ENCODE measurements around the gene INAVA.

Gene INAVA

DNA sequence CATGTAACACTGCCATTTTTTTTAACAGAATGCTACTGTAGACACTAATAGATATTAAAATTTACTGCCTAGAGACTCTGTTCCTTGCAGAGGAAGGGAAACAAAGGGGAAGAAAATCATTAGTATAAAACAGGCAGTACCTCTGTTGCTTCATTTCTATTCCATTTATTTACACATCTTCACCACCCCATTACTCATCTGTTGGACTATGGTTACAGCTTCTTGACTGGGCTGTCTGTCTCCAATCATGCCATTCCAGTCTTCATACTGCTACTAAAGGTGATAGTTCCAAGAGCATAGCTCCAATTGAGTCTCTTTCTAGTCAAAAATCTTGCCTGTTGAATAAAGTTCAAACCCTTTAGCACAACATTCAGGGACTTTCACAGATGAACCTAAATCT, 44.1 kb upstream of the INAVA start:
- Histone ChIP-seq H3K9ac (no peak overlapping the region), H3K36me3 (ENCODE audit: insufficient read depth) (peaks cover 8% of the 10 kb centered on the region; the same call in 1 of the 2 replicates), H3K4me1 (ENCODE audit: low read depth, poor library complexity, severe bottlenecking) (no peaks in the 10 kb centered on the region), H3K27me3 (ENCODE audit: insufficient read depth, low read depth) (no peaks in the 10 kb centered on the region), H3K4me2 (no peak overlapping the region), H3K79me2 (ENCODE audit: insufficient read depth, low read depth) (no peaks in the 10 kb centered on the region), H3K27ac (no peak overlapping the region), H2AFZ (ENCODE audit: low read depth) (no peak overlapping the region), H3K4me3 (IDR thresholded peaks at IDR 0.05; ENCODE audit: insufficient read depth, low read depth, low read length) (no peak overlapping the region), H4K20me1 (ENCODE audit: insufficient read depth) (no peaks in the 10 kb centered on the region)
- TF ChIP-seq, protein P1, sequence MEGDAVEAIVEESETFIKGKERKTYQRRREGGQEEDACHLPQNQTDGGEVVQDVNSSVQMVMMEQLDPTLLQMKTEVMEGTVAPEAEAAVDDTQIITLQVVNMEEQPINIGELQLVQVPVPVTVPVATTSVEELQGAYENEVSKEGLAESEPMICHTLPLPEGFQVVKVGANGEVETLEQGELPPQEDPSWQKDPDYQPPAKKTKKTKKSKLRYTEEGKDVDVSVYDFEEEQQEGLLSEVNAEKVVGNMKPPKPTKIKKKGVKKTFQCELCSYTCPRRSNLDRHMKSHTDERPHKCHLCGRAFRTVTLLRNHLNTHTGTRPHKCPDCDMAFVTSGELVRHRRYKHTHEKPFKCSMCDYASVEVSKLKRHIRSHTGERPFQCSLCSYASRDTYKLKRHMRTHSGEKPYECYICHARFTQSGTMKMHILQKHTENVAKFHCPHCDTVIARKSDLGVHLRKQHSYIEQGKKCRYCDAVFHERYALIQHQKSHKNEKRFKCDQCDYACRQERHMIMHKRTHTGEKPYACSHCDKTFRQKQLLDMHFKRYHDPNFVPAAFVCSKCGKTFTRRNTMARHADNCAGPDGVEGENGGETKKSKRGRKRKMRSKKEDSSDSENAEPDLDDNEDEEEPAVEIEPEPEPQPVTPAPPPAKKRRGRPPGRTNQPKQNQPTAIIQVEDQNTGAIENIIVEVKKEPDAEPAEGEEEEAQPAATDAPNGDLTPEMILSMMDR (conservative IDR thresholded peaks at IDR 0.05; ENCODE audit: low read depth, low read length), result no peak

DNA sequence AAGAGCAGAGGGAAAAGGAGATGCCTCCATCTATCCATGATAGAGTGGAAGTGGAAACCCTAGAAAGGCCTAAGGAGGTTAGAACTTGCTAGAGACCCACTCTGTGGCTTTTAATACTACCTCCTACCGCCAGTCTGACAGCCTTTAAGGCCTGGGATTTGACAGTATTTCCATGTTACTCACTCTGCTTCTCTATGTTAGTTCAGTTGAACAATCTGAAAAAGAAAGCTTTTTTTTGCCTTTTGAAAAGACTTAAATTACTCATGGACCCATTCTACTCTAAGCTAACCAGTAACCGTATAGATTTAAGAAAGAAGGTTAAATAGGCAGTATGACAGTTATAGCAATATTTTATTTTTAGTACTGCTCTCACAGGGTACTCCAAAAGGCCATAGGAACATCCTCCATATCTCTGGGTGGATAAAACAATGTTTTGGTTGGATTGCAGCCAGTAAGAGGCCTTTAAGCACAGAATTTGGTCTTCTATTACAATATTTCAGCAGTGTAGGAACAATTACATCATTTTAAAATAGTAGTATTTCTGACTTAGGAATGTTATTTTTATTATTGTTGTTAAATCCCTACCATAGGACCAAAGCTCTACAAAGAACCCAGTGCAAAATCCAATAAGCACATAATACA, 37.9 kb upstream of the INAVA start:
- H3K36me3 ChIP-seq (ENCODE audit: insufficient read depth), result no peaks in the 10 kb centered on the region; the same call in 1 of the 2 replicates
- H4K20me1 ChIP-seq (ENCODE audit: insufficient read depth), result no peaks in the 10 kb centered on the region
- no peaks in the 10 kb centered on the region for H3K79me2 ChIP-seq (ENCODE audit: insufficient read depth, low read depth)
- peaks cover 18% of the 10 kb centered on the region for H3K4me1 ChIP-seq (ENCODE audit: low read depth, poor library complexity, severe bottlenecking)
- no peak overlapping the region for H3K27ac ChIP-seq
- no peak overlapping the region for H3K4me3 ChIP-seq (IDR thresholded peaks at IDR 0.05; ENCODE audit: insufficient read depth, low read depth, low read length)
- H3K27me3 ChIP-seq (ENCODE audit: insufficient read depth, low read depth), result no peaks in the 10 kb centered on the region
- TF ChIP-seq, protein P1 (conservative IDR thresholded peaks at IDR 0.05; ENCODE audit: low read depth, low read length), result no peak
- no peak overlapping the region for H3K4me2 ChIP-seq
- H3K9ac ChIP-seq, result no peak overlapping the region
- H2AFZ ChIP-seq (ENCODE audit: low read depth), result no peak overlapping the region

DNA sequence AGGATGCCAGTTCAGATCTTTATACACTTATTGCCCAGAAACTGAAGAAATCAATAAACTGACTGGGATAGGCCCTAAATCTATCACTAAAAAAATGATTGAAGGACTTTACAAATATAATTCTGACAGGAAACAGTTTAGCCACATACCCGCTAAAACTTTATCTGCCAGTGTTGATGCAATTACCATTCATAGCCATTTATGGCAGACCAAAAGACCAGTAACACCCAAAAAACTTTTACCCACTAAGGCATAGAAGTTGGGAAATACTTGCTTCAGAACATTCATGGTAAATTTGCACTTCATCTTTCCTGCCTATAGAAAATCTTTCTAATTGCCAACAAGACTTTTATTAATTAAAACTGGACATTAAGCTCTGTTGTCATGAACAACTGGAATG, 36.9 kb upstream of the INAVA start:
- no peak overlapping the region for H3K9ac ChIP-seq
- H3K4me1 ChIP-seq (ENCODE audit: low read depth, poor library complexity, severe bottlenecking), result peaks cover 27% of the 10 kb centered on the region
- H3K27me3 ChIP-seq (ENCODE audit: insufficient read depth, low read depth), result no peaks in the 10 kb centered on the region
- no peaks in the 10 kb centered on the region for H4K20me1 ChIP-seq (ENCODE audit: insufficient read depth)
- no peak overlapping the region for H3K4me3 ChIP-seq (IDR thresholded peaks at IDR 0.05; ENCODE audit: insufficient read depth, low read depth, low read length)
- no peaks in the 10 kb centered on the region for H3K79me2 ChIP-seq (ENCODE audit: insufficient read depth, low read depth)
- H2AFZ ChIP-seq (ENCODE audit: low read depth), result no peak overlapping the region
- TF ChIP-seq, protein P1 (conservative IDR thresholded peaks at IDR 0.05; ENCODE audit: low read depth, low read length), result no peak
- no peaks in the 10 kb centered on the region; the same call in 1 of the 2 replicates for H3K36me3 ChIP-seq (ENCODE audit: insufficient read depth)
- no peak overlapping the region for H3K27ac ChIP-seq
- H3K4me2 ChIP-seq, result no peak overlapping the region

DNA sequence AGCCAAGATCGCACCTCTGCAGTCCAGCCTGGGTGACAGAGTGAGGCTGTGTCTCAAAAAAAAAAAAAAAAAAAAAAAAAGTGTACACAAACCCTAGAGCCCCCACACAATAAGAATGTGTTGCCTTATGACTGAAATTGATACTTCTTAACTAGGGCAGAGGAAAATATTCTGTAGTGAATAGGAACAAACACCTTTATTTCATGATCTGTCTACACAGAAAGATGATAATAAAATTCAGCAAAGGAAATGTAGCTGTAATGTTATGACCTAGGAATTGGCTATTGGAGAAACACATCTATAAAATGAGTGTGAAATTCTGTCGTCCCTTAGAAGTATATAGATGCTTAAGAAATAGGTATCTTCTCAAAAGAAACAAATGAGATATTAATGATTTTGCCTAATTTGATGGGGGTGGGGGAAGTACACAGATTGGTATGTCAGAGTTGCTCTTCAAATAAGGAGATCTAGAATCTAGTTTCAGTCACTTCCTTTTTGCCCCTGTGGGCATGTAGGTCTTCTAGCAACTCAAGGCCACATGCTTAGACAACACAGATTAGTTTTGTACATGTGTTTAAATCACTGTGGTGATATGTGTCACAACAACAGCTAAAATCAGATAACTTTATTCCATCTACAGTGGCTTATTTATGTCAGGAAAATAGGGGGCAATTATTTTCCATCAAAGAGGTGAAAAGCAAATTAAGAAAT, 32.6 kb upstream of the INAVA start:
- H3K4me3 ChIP-seq (IDR thresholded peaks at IDR 0.05; ENCODE audit: insufficient read depth, low read depth, low read length), result no peak overlapping the region
- H3K4me2 ChIP-seq, result peak overlapping the region; percentile 22; the same call in 1 of the 2 replicates
- TF ChIP-seq, protein P1 (conservative IDR thresholded peaks at IDR 0.05; ENCODE audit: low read depth, low read length), result no peak
- H4K20me1 ChIP-seq (ENCODE audit: insufficient read depth), result no peaks in the 10 kb centered on the region
- no peak overlapping the region for H3K9ac ChIP-seq
- no peak overlapping the region for H3K27ac ChIP-seq
- no peaks in the 10 kb centered on the region for H3K36me3 ChIP-seq (ENCODE audit: insufficient read depth)
- peaks cover 63% of the 10 kb centered on the region for H3K4me1 ChIP-seq (ENCODE audit: low read depth, poor library complexity, severe bottlenecking)
- no peaks in the 10 kb centered on the region for H3K79me2 ChIP-seq (ENCODE audit: insufficient read depth, low read depth)
- no peaks in the 10 kb centered on the region for H3K27me3 ChIP-seq (ENCODE audit: insufficient read depth, low read depth)
- H2AFZ ChIP-seq (ENCODE audit: low read depth), result no peak overlapping the region
